Omental fat pad (tissue), 4 donors: ENCODE data around the gene SLC48A1. TPM values are rescaled to one million over a fixed set of nuclear protein-coding genes. Genes with fewer than 3 reads are reported as not detected.
"Not testable (repeated sequence)": the region's sequence is repeated elsewhere in the genome, so short reads cannot be mapped to it uniquely, and the experiment has no call there.

Experiments
- ATAC-seq: fragments of 150-250 bp; one replicate; pipeline ENCODE4 v1.9.1; 2016; ENCODE audit warnings: mild to moderate bottlenecking, moderate library complexity; ENCODE audit not compliant: low FRiP score
- DNase-seq: peaks from one replicate; pipeline ENCODE4 v3.0.0-alpha.2; 2019; ENCODE audit warnings: low spot score
- total RNA-seq, 4 donors: library from RNA; depleted of rRNA; stranded (reverse); fragments of >200 nt; gene quantifications; one replicate each; pipeline ENCODE4 v1.1.0, GENCODE V29; 2016
- TF ChIP-seq, protein P1 (sequence below), 3 donors: fragments of 450-650 bp; IDR thresholded peaks; one replicate each; pipeline ENCODE4 v1.5.1; 2016 to 2017; ENCODE audit warnings: antibody characterized with exemption in 3 of 3, mild to moderate bottlenecking in 3 of 3, moderate library complexity in 2 of 3

The SLC48A1 gene
- total RNA-seq, 4 donors from 2014 or later: 27.6 to 50.3 (median 48.1) TPM

DNA sequence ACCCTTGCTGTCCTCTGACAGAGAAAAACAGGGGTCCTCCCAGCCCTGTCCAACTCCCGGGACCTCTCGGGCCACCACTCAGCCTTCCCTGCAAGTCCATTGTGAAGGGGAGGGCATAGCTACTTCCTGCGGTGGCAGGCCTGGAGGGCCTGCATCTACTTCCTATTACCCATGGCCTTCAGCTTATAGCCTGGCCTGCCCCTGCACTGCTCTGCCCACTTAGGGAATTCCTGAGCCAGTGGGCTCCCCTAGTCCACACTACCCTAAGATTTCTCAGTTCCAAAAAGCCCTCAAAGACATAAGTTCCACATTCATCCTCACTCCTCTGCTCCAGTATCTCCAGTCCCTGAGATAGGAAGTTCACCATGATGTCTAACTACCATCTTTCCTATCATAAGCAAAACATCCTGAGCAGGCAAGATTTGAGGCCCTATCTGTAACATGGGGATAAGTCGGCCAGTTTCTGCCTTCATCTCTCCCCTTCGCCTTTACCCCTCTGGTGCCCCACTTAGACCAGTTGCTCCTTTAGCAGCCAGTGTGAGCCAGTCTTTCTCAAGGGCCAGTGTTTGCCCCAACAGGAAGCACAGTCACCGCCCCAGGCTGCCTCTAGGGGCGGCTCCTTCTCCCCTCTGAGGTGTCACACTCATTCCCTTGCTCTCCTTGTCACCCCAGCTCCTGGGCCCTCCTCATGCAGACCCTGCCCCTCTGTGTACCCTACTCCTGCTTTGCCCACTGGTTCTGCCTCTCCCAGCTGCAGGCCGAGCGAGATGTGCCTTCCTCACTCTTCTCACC lies 35.7 kb downstream of the SLC48A1 start:
- no peak for DNase-seq
- TF ChIP-seq, protein P1, sequence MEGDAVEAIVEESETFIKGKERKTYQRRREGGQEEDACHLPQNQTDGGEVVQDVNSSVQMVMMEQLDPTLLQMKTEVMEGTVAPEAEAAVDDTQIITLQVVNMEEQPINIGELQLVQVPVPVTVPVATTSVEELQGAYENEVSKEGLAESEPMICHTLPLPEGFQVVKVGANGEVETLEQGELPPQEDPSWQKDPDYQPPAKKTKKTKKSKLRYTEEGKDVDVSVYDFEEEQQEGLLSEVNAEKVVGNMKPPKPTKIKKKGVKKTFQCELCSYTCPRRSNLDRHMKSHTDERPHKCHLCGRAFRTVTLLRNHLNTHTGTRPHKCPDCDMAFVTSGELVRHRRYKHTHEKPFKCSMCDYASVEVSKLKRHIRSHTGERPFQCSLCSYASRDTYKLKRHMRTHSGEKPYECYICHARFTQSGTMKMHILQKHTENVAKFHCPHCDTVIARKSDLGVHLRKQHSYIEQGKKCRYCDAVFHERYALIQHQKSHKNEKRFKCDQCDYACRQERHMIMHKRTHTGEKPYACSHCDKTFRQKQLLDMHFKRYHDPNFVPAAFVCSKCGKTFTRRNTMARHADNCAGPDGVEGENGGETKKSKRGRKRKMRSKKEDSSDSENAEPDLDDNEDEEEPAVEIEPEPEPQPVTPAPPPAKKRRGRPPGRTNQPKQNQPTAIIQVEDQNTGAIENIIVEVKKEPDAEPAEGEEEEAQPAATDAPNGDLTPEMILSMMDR (IDR thresholded peaks at IDR 0.05): no peak
- ATAC-seq: no peak

DNA sequence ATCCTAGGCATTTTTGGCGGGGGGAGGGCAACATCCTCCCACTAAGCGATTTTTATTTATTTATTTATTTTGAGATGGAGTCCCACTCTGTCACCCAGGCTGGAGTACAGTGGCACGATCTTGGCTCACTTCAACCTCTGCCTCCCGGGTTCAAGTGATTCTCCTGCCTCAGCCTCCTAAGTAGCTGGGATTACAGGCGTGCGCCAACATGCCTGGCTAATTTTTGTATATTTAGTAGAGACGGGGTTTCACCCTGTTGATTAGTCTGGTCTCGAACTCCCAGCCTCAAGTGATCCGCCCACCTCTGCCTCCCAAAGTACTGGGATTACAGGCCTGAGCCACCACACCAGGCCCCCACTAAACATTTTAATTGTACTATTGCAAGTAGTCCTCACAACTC lies 36.5 kb downstream of the SLC48A1 start:
- ATAC-seq, DNase-seq: not testable (repeated sequence)

DNA sequence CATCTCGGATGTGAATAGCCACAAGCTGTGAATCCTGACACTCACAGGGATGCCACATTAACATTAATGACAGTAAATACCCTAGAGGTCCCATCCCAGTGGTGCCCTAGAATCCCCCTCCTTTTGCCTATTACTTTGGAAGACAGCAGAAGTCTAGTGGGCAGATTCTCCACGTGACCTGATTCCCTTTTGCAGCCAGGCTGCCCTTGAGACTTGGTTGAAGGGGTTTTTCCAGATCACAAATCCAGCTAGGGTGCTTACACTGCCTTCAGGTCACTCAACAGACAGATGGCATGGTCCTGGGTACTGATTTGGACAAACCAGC lies 38.0 kb downstream of the SLC48A1 start:
- no peak for DNase-seq
- ATAC-seq: no peak
- TF ChIP-seq, protein P1 (IDR thresholded peaks at IDR 0.05): no peak

DNA sequence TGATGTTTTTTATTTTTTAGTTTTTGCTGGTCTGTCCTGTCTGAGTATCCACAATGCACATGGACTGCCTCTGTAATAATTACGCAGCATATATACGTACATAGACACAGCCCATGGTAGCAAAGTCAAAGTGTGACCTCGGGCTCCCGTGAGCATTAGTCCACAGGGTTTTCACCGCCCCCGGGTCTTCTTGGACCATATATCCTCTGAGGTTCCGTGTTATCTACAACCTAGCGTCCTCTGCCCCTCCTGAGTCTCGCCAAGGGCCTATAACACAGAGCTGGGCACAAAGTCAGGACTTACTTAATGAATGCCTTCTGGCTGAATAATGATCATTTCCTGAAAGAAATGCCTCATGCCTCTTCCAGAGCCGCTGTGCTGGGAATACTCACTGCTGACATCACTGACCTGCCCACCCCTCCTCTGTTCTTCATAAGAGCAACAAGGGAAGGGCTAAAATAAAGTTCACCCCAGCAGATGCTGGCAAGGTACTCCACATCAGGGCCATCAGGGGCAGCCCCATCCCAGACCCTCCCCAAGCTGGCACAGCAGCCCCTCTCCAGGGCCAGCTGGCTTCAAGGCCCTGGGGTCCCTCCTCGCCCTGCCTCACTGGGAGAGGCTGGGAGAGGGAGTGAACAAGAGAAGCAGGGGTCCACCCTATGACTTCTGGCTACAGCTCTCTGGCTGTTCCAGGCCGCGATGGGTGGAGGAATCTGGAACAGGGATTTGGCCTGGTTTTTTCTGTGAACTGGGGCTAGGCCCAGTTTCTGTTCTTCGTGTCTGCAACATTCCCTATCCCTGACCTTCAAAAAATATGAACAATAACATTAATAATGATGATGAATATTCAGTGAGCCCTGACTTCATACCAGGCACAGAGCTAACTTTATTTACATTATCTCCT lies 38.8 kb downstream of the SLC48A1 start:
- TF ChIP-seq, protein P1 (IDR thresholded peaks at IDR 0.05): no peak
- peak; percentile 60 for DNase-seq
- ATAC-seq: peak; percentile 62

DNA sequence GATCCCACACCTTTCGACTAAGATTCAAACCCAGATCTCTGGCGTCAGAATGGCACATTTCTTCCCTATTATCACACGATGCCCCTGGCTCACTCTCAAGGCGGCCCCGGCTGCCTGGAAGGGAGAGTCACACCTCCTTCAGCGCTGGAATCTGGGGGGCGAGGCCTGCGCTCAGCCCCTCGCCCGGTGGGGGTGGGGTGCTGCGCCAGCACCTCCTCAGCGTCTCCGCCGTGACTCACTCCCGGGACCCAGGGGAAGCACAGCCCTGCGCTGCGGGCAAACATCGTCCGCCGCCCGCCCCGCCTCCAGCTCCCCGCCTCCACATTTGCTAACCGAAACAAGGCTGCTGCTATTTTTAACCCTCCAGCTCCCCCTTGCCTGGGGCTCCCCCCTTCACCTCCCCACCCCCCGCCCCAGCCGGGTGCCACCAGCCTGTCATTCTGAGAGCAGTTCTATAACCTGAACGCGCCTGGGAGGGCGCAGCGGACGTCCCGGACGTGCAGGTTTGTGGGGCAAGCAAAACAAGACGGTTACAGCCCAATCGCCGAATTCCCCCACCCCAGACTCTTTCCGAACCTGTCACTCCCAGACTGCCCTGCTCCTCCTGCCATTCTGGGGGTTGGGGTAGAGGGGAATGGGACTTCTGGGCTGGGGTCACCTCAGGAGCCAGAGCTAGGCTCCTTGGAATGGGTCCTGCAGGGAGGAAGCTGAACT lies 39.9 kb downstream of the SLC48A1 start:
- DNase-seq (peak; percentile 68), ATAC-seq (peak; percentile 75)
- TF ChIP-seq, protein P1 (IDR thresholded peaks at IDR 0.05): no peak

DNA sequence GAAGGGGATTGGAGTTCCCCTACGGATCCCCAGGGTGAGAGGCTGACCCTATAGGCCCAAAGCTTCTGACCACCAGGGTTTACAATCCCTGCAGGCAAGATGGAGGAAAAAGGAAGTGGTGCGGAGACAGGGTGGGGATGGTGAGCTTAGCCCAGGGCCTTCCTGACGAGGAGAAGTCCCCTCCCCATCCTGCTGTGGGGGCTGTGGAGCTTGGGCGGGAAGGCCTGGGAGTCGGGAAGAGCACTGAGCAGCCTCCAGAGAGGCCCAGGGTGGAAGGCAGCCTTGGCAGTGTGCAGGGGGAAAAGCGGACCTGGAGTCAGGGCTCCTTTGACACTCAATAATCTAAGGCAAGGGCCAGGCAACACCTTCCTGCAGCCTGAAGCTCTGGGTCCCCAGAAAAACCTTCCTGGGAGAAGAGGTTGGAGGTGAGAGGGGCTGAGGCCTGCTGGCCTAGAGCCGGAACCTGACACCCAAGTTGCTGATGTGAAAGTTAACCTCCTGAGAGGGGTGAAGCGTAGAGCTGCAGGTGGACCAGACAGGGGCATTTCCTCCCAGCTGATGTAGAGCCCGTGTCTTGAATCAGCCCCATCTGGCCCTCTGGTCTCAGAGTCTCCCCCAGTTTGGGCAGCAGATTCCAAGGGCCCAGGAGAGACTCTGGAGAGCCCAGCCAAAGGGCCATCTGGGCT lies 40.6 kb downstream of the SLC48A1 start:
- ATAC-seq: peak; percentile 0
- no peak for DNase-seq

More for the DNA sequence above, 40.6 kb downstream of the SLC48A1 start:
- TF ChIP-seq, protein P1 (IDR thresholded peaks at IDR 0.05): no peak
